ENCODE data around the gene OPTN. TPM values are rescaled to one million over a fixed set of nuclear protein-coding genes. Genes with fewer than 3 reads are reported as not detected.

OPTN gene
- total RNA-seq, 1 experiment from 2014 or later: 79.6 TPM

DNA sequence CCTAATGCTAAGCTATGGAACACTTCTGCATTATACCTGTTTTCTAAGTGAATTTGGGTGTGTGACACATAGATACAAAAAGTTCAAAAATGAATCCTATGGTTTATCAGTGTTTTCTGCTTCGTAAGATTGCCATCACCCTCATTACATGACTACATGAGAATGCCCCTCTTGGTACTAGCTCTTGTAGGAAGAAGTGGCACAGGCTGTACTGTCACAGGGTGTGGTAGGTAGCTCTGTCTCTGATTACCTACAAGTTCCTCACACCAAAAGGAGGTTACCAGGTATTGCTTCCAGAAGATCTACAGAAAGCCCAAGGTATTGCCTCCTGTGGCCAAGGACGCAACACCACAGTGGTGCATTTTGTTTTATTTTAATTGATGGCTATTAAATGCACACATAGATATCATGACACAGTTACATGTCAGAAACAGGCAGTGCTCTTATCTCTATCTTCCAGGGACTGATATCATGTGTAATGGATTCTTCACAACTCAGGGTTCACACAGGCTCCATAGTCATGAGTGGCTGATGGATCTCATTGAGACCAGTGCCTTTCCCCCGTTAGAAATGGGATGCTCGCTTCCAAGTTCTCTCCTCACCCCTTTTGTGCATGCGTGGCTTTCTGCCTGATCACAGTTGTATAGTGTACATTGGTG, 6.6 kb downstream of the OPTN start:
- H3K27ac Mint-ChIP-seq (ENCODE audit: low read depth, unreplicated experiment): no peak overlapping the region
- intact Hi-C loops (cut with micrococcal nuclease): no loop called here

DNA sequence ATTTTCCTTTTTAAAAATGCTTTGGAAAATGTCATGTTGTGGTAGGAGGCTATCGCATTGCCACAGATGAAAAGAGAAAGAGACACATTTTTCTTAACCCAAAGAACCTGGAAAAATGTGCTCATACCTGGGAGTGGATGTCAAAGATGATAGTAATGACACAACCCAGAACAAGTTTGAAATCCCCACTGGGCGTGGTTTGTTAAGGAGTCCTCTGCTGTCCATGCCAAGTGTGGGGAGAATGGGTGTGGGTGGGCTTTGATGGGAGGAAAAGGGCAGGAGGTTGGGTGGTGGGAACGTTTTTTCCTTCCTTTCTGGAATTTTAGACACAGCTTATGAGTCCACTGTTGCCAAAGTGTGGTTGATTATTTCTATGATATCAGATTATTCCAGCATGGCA, 10.9 kb downstream of the OPTN start:
- BruUV-seq (replicated peaks): no TSS peak
- TF ChIP-seq, protein P1, sequence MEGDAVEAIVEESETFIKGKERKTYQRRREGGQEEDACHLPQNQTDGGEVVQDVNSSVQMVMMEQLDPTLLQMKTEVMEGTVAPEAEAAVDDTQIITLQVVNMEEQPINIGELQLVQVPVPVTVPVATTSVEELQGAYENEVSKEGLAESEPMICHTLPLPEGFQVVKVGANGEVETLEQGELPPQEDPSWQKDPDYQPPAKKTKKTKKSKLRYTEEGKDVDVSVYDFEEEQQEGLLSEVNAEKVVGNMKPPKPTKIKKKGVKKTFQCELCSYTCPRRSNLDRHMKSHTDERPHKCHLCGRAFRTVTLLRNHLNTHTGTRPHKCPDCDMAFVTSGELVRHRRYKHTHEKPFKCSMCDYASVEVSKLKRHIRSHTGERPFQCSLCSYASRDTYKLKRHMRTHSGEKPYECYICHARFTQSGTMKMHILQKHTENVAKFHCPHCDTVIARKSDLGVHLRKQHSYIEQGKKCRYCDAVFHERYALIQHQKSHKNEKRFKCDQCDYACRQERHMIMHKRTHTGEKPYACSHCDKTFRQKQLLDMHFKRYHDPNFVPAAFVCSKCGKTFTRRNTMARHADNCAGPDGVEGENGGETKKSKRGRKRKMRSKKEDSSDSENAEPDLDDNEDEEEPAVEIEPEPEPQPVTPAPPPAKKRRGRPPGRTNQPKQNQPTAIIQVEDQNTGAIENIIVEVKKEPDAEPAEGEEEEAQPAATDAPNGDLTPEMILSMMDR (IDR thresholded peaks at IDR 0.05; ENCODE audit: unreplicated experiment): no peak
- ChIA-PET POLR2A (no interaction called here), CTCF (no interaction called here)
- Mint-ChIP-seq H3K9me3 (ENCODE audit: unreplicated experiment) (no peaks in the 10 kb centered on the region), H3K27ac (ENCODE audit: low read depth, unreplicated experiment) (no peak overlapping the region), H3K27me3 (ENCODE audit: insufficient read depth, unreplicated experiment) (no peaks in the 10 kb centered on the region), H3K4me3 (ENCODE audit: unreplicated experiment) (no peak overlapping the region), H3K36me3 (ENCODE audit: insufficient read depth, unreplicated experiment) (peaks cover 75% of the 10 kb centered on the region), H3K4me1 (ENCODE audit: insufficient read depth, unreplicated experiment) (peaks cover 11% of the 10 kb centered on the region)
- no peak for DNase-seq (ENCODE audit: unreplicated experiment)
- intact Hi-C loops (cut with micrococcal nuclease): no loop called here

More for the DNA sequence above, 6.6 kb downstream of the OPTN start:
- Mint-ChIP-seq H3K27me3 (ENCODE audit: insufficient read depth, unreplicated experiment) (no peaks in the 10 kb centered on the region), H3K4me3 (ENCODE audit: unreplicated experiment) (no peak overlapping the region), H3K36me3 (ENCODE audit: insufficient read depth, unreplicated experiment) (peaks cover 44% of the 10 kb centered on the region), H3K9me3 (ENCODE audit: unreplicated experiment) (no peaks in the 10 kb centered on the region), H3K4me1 (ENCODE audit: insufficient read depth, unreplicated experiment) (peaks cover 20% of the 10 kb centered on the region)
- TF ChIP-seq, protein P1 (IDR thresholded peaks at IDR 0.05; ENCODE audit: unreplicated experiment): no peak
- DNase-seq (ENCODE audit: unreplicated experiment): no peak
- no TSS peak for BruUV-seq (replicated peaks)
- ChIA-PET POLR2A (no interaction called here), CTCF (no interaction called here)

DNA sequence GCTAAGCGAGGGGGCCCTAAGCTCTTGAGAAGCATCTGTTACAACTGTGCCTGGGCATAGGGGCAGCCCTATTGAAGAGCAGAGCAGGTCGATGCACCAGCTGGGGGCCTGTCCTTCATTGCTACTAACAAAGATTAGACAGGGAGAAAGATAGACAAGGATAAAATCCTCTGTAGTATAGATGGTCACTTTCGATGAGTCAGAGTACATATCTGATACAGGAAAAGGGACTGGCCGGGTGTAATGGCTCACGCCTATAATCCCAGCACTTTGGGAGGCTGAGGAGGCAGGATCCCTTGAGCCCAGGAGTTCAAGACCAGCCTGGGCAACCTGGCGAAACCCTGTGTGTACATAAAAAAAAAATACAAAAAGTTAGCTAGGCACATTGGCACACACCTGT, 13.6 kb downstream of the OPTN start:
- Mint-ChIP-seq H3K4me1 (ENCODE audit: insufficient read depth, unreplicated experiment) (peaks cover 6% of the 10 kb centered on the region), H3K4me3 (ENCODE audit: unreplicated experiment) (no peak overlapping the region), H3K27me3 (ENCODE audit: insufficient read depth, unreplicated experiment) (no peaks in the 10 kb centered on the region), H3K9me3 (ENCODE audit: unreplicated experiment) (no peaks in the 10 kb centered on the region), H3K36me3 (ENCODE audit: insufficient read depth, unreplicated experiment) (peaks cover 92% of the 10 kb centered on the region), H3K27ac (ENCODE audit: low read depth, unreplicated experiment) (no peak overlapping the region)
- TF ChIP-seq, protein P1 (IDR thresholded peaks at IDR 0.05; ENCODE audit: unreplicated experiment): no peak
- intact Hi-C loops (cut with micrococcal nuclease): no loop called here
- ChIA-PET CTCF (no interaction called here), POLR2A (interaction anchor here (0.5 kb wide), 1 partner anchor 995 kb away, joined by 3 read pairs; no protein-coding TSS in a partner anchor)
- no peak for DNase-seq (ENCODE audit: unreplicated experiment)
- BruUV-seq (replicated peaks): no TSS peak

DNA sequence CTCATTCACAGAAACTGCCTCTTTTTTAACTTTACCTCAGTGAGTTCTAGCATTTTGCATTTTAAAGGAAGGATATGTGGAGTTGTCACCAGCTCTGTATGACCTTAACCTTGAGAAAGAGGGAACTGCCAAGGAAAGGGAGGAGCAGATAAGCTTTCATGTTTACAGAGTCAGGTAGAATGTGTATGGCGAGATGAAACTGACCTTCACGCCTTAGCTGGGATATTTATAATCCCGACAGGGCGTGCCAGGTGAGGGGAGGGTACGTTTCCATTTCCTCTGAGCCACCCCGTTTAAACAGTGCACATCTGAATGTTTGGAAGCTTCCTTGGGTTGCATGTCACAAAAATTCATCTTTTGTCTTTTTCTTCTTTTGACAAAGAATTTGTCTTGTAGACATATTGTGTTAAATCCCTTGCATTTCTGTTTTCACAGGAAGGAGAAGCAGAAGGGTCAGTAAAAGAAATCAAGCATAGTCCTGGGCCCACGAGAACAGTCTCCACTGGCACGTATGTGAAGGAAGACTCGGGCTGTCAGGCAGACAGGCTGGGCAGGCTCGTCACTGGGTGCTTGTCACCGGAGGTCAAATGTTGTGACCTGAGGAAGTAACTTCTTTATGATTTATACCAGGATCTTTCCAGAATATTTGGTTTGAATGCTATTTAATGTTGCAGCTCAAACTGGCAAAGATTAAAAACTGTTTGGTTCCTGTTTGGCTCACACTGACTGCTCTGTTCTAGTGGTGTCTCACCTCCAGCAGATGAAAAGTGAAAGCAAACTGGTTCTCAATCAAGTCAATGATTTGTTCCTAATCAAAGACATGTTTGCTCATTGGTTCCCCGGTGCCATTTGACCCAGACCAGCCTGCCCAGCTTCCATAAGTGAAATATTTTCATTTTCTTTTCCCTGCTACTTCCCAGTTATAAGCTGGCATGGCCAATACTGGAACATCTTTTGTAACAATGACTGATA, 16.2 kb downstream of the OPTN start:
- Mint-ChIP-seq H3K27ac (ENCODE audit: low read depth, unreplicated experiment) (no peak overlapping the region), H3K36me3 (ENCODE audit: insufficient read depth, unreplicated experiment) (peaks cover 92% of the 10 kb centered on the region), H3K9me3 (ENCODE audit: unreplicated experiment) (no peaks in the 10 kb centered on the region), H3K27me3 (ENCODE audit: insufficient read depth, unreplicated experiment) (no peaks in the 10 kb centered on the region), H3K4me1 (ENCODE audit: insufficient read depth, unreplicated experiment) (no peaks in the 10 kb centered on the region), H3K4me3 (ENCODE audit: unreplicated experiment) (no peak overlapping the region)
- DNase-seq (ENCODE audit: unreplicated experiment): no peak
- TF ChIP-seq, protein P1 (IDR thresholded peaks at IDR 0.05; ENCODE audit: unreplicated experiment): no peak
- ChIA-PET CTCF (interaction anchor here (0.6 to 1.1 kb wide), 3 partner anchors 62 to 409 kb away, joined by 3 to 4 read pairs (median 3); no protein-coding TSS in a partner anchor), POLR2A (interaction anchor here (0.7 to 1.3 kb wide), 2 partner anchors 15 to 51 kb away, joined by 3 read pairs; no protein-coding TSS in a partner anchor)
- intact Hi-C loops (cut with micrococcal nuclease): no loop called here
- no TSS peak for BruUV-seq (replicated peaks)
